Stimulated activated naive CD4-positive, alpha-beta T cell (primary cell): ENCODE data around the gene WDR59.
"Not testable (repeated sequence)": the region's sequence is repeated elsewhere in the genome, so short reads cannot be mapped to it uniquely, and the experiment has no call there.

Source experiments
- DNase-seq, 6 experiments: peaks; one replicate each; lab custom pipeline; 2025; lab: John Stamatoyannopoulos, UW

The WDR59 gene, protein sequence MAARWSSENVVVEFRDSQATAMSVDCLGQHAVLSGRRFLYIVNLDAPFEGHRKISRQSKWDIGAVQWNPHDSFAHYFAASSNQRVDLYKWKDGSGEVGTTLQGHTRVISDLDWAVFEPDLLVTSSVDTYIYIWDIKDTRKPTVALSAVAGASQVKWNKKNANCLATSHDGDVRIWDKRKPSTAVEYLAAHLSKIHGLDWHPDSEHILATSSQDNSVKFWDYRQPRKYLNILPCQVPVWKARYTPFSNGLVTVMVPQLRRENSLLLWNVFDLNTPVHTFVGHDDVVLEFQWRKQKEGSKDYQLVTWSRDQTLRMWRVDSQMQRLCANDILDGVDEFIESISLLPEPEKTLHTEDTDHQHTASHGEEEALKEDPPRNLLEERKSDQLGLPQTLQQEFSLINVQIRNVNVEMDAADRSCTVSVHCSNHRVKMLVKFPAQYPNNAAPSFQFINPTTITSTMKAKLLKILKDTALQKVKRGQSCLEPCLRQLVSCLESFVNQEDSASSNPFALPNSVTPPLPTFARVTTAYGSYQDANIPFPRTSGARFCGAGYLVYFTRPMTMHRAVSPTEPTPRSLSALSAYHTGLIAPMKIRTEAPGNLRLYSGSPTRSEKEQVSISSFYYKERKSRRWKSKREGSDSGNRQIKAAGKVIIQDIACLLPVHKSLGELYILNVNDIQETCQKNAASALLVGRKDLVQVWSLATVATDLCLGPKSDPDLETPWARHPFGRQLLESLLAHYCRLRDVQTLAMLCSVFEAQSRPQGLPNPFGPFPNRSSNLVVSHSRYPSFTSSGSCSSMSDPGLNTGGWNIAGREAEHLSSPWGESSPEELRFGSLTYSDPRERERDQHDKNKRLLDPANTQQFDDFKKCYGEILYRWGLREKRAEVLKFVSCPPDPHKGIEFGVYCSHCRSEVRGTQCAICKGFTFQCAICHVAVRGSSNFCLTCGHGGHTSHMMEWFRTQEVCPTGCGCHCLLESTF

DNA sequence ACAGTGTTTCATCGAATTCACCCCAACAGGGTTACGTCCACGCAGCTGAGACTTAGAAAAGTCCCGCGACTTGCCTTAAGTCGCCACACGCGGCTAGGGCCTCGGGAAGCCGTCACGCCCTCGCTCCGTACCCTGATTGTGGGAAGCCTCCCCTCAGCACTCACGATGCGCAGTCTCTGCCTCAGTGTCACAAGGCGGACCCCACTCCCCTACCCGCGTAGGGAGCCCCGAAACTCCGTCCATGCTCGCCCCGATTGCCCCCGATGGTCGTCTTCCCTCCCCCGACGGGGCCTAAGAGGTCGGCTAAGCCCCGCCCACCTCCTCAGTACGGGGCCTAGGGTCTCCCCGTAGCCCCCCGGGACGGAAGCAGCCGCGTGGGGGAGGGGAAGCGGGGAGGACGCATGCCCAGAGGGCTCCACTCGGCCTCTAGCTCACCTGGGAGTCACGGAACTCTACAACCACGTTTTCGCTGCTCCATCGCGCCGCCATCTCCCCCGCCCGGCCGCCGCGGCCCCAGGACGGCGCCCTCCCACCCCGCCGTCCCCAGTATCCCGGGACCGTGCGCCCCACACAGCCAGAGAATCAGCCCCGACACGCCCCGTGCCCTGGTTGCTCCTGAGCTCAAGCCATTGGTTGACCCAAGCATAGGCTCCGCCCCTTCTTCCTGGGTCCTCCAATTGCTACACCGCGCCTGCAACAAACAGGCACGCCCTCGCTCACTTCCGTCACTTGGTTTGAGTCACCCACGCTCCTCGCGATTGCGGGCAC is at the start of gene WDR59:
WDR59 (minus strand) TSS at position 595 of the 768 bp plus-strand sequence; CDS start at position 489, 106 bp downstream.
- peak; percentile 94 to 98 (median 97) for DNase-seq

DNA sequence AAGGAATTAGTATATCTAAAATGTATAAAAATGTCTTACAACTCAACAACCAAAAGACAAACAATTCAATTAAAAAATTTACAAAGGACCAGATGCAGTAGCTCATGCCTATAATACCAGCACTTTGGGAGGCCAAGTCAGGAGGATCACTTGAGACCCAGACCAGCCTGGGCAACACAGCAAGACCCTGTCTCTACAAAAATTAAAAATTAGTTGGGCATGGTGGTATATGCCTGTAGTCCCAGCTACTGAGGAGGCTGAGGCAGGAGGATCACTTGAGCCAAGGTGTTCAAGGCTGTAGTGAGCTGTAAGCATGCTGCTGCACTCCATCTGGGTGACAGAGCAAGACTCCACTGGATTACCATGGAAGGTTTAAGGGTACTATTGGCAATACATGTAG is 47.7 kb upstream of the WDR59 start:
- no peak for DNase-seq

DNA sequence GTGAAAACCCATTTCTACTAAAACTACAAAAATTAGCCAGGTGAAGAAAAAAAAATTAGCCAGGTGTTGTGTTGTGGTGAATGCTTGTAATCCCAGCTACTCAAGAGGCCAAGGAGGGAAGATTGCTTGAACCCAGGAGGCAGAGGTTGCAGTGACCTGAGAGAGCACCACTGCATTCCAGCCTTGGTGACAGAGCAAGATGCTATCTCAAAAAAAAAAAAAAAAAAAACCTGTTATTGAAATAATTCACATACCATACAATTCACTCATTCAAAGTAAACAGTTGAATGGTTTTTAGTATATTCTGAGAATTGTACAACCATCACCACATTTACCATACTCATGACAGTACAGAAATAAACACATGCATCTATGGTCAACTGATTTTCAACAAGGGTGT is 44.9 kb upstream of the WDR59 start:
- DNase-seq = no peak

GRCh38 chr16:75028544-75029135 is 43.7 kb upstream of the WDR59 start:
- DNase-seq = no peak

GRCh38 chr16:75027520-75028300 is 42.8 kb upstream of the WDR59 start:
- DNase-seq = no peak

GRCh38 chr16:75026892-75027391 is 42.0 kb upstream of the WDR59 start:
- DNase-seq = no peak

DNA sequence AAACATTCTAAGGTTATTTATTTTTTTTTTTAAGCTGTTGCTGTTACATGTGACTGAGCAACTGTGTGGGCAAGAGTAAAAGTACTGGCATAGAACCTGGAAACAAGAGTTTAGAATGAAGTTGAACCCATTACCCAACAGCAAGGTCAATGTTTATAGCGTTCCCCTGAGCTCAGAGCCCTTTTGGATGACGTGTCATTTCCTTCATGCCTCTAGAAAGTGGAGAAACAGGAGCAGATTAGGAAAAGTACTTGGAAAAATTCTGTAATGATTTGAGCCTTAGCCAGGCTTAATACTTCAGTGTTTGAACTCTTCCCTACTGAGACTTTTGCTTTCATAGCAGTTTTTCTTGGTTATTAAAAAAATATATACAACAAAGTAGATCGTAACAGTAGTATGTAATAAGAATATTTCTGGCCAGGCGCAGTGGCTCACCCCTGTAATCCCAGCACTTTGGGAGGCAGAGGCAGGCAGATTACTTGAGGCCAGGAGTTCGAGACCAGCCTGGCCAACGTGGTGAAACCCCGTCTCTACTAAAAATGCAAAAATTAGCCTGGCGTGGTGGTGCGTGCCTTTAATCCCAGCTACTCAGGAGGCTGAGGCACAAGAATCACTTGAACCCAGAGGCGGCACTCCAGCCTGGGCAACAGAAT is 41.4 kb upstream of the WDR59 start:
- not testable (repeated sequence) for DNase-seq

- DNase-seq = no peak
Measured at GRCh38 chr16:75025761-75026160, 40.8 kb upstream of the WDR59 start.

DNA sequence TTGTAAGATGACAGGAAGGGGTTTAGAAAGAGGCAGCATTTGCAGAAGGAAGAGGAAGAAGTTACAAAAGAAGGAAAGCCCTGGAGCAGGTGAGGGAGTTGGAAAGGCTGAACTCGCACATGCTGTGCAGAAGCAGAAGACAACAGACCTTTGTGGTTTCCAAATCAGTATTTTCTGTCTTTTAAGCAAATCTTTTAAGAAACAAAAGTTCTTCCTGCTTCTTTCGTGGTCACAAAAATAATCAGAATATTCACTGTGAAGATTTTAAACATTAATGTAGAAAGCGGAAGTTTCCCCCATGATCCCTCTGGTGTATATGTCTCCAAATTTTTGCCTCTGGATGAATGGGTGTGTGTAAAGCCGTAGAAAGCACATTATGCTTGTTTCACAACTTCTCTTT is 39.7 kb upstream of the WDR59 start:
- DNase-seq = no peak

DNA sequence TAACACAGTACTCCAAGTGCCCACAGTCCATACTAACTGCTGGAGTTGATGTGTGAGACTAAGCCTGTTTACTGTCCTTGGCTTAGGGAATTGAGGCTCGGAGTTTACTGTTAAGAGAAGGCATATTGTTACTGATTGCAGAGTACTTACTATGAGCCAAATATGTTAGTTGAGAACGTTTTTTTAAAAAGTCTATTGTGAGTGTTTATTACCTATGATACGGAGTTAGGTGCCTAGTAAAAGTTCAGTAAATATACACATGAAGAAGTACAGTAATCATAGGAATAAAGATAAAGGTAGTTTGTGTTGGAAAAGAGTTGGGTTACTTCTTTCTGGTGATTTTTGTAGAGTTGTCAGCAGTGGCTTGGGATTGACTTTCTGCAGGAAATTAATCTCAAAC is 39.3 kb upstream of the WDR59 start:
- no peak for DNase-seq

DNA sequence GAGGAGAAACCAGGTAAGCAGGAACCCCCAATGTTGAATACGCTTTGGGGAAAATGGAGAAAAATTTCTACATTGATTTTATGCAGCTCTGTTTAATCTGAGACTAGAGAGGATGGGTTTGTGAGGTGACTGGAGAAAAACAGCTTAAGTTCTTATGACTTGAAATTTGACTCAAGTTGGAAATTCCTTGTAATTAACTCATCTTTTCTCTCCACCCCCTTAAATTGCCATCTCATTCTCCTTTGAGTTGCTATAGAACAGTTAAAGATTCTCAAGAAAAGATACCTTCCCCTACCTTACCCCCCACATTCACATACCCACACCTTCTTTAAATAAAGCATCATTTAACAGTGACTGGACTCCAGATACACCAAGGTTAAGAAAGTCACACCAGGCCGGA is 38.1 kb upstream of the WDR59 start:
- no peak for DNase-seq

GRCh38 chr16:75022567-75022966 is 37.6 kb upstream of the WDR59 start:
- DNase-seq = no peak

- DNase-seq = no peak
Measured at GRCh38 chr16:75021410-75021809, 36.5 kb upstream of the WDR59 start.

DNA sequence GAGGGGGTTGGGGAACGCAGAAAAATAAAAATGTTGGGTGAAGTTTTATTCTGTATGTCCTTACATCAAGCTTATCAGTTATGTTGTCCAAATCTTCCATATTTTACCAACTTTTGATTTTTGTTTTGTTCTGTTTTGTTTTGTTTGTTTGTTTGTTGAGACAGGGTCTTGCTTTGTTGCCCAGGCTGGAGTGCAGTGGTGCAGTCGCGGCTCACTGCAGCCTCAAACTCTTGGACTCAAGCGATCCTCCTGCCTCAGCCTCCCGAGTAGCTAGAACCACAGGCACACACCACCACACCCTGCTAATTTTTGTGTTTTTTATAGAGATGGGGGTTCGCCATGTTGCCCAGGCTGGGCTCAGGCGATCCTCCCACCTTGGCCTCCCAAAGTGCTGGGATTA is 34.7 kb upstream of the WDR59 start:
- DNase-seq = no peak

DNA sequence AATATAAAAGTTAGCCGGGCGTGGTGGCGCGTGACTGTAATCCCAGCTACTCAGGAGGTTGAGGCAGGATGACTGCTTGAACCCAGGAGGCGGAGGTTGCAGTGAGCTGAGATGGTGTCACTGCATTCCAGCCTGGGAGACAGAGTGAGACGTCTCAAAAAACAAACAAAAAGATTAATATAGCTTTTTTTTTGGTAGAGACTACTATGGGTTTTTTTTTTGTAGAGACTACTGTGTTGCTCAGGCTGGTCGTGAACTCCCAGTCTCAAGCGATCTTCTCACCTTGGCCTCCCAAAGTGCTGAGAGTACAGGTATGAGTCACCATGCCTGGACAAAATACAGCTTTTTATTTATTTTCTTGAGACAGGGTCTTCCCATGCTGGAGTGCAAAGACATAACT is 34.1 kb upstream of the WDR59 start:
- no peak for DNase-seq

DNA sequence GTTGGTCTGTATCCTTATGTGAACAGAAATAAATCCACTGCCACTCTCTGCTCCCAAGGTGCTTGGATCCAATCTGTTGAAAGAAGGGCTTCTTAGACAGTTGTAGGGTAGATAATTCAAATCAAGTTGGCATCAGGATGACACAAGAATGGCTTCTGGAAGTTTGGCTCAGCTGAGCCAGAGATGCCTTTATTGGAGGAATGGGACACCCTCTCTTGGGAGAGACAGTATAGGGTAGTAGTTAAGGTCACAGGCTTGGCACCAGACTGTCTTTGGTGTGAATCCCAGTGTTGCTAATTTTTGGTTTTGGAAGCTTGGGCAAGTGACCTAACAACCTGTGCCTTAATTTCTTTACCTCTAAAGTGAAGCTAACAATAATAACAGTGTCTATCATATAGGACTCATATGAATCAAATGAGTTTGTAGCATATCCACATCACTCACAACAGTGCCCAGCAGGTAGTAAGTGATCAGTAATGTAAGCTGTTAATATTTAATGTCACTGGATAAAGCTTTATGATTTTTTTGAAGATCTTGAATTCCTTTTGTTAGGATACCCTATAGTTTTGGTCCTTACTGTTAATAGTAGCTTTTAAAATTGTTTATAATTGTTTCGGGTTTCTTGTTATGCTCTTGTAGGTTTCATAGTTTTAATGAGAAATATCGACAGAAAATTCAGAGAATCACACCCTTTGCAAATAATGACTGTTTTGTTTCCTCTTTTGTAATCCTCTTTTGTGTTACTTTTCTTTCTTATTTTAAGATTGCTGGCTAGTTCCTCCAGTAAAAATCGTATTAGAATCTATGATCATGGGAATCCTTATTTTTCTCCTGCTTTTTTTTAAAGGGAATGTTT is 33.0 kb upstream of the WDR59 start:
- no peak for DNase-seq

DNA sequence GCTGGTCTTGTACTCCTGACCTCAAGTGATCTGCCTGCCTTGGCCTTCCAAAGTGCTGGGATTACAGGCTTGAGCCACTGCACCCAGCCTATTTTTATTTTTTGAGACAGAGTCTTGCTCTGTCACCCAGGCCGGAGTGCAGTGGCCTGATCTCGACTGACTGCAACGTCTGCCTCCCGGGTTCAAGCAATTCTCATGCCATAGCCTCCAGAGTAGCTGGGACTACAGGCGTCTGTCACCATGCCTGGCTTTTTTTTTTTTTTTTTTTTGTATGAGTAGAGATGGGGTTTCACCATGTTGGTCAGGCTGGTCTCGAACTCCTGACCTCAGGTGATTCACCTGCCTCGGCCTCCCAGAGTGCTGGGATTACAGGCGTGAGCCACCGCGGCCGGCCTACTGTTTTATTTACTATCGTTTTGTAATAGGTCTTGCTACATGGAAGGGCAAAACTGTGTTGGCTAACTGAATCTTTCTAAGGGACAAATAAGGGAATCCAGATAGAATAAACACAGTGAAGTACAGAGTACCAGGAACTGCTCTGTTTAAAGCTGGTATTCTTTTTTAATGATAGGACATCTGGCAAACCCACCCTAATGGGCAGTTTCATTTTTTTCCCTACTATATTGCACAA is 31.6 kb upstream of the WDR59 start:
- not testable (repeated sequence) for DNase-seq

GRCh38 chr16:75014318-75014717 is 29.4 kb upstream of the WDR59 start:
- no peak for DNase-seq

DNA sequence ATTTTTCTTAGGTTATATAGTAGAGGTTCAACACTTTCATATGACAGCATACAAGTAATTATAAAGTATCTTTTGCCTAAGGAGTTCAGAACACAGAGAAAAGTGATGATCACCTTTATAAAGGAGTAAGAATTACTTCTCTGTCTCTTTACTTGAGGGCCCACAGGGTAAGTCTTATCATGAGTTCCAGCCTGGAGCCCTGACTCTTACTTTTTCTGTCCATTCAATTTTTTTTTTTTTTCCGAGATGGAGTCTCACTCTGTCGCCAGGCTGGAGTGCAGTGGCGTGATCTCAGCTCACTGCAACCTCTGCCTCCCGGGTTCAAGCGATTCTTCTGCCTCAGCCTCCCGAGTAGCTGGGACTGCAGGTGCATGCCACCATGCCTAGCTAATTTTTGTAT is 28.2 kb upstream of the WDR59 start:
- DNase-seq = not testable (repeated sequence)
